ENCODE data around the gene OTOL1.

DNA sequence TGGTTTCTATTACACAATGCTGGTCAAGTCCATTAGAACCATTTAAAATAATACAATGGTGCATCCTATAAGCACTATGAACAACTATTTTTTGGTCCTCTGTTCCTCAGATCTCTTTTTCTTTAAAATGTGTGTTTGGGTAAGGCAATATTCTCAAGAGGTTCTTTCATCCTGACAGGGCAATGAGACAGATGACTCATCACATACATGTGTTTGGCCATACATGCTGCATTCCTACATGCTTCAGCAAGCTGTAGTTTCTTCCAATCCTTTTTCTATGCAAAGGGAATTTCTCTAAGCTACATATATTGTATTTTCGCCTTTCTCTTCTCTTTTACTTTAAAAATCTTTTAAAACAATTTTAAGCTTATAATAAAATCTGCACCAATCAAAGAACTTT is 52.7 kb downstream of the OTOL1 start:
- TF ChIP-seq, protein P1, sequence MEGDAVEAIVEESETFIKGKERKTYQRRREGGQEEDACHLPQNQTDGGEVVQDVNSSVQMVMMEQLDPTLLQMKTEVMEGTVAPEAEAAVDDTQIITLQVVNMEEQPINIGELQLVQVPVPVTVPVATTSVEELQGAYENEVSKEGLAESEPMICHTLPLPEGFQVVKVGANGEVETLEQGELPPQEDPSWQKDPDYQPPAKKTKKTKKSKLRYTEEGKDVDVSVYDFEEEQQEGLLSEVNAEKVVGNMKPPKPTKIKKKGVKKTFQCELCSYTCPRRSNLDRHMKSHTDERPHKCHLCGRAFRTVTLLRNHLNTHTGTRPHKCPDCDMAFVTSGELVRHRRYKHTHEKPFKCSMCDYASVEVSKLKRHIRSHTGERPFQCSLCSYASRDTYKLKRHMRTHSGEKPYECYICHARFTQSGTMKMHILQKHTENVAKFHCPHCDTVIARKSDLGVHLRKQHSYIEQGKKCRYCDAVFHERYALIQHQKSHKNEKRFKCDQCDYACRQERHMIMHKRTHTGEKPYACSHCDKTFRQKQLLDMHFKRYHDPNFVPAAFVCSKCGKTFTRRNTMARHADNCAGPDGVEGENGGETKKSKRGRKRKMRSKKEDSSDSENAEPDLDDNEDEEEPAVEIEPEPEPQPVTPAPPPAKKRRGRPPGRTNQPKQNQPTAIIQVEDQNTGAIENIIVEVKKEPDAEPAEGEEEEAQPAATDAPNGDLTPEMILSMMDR (IDR thresholded peaks at IDR 0.05; ENCODE audit: extremely low read depth in 1 of 2, insufficient read depth in 1 of 2, low read depth in 1 of 2, low read length in 2 of 2): no peak
- TF ChIP-seq POLR2A (IDR thresholded peaks at IDR 0.05; ENCODE audit: low read depth, low read length): no peak
- TF ChIP-seq POLR2AphosphoS5 (IDR thresholded peaks at IDR 0.05; ENCODE audit: insufficient read depth, low read depth, low read length): no peak
- TF ChIP-seq EZH2 (IDR thresholded peaks at IDR 0.05; ENCODE audit: borderline replicate concordance, low read depth, low read length, severe bottlenecking): no peak
- TF ChIP-seq JUN (IDR thresholded peaks at IDR 0.05; ENCODE audit: borderline replicate concordance, insufficient read depth, insufficient read length, low read depth): no peak
- no peak for TF ChIP-seq MYC (IDR thresholded peaks at IDR 0.05; ENCODE audit: low read depth, low read length)
- TF ChIP-seq, protein P2, sequence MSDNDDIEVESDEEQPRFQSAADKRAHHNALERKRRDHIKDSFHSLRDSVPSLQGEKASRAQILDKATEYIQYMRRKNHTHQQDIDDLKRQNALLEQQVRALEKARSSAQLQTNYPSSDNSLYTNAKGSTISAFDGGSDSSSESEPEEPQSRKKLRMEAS (IDR thresholded peaks at IDR 0.05; ENCODE audit: insufficient read depth, insufficient read length): no peak
- TF ChIP-seq FOS (IDR thresholded peaks at IDR 0.05; ENCODE audit: borderline replicate concordance, insufficient read depth, low read length): no peak
- no peak for TF ChIP-seq GATA2 (IDR thresholded peaks at IDR 0.05; ENCODE audit: insufficient read depth, insufficient read length, low read depth, low read length)

Data from endothelial cell of umbilical vein (primary cell).